Measurements from ENCODE around the gene ADCK1.
"Not testable (repeated sequence)": the region's sequence is repeated elsewhere in the genome, so short reads cannot be mapped to it uniquely, and the experiment has no call there.

ADCK1 gene

GRCh38 chr14:77864085-77864484 lies 64.2 kb downstream of the ADCK1 start:
- no peak overlapping the region for H3K4me3 ChIP-seq (ENCODE audit: low read depth, low read length)

DNA sequence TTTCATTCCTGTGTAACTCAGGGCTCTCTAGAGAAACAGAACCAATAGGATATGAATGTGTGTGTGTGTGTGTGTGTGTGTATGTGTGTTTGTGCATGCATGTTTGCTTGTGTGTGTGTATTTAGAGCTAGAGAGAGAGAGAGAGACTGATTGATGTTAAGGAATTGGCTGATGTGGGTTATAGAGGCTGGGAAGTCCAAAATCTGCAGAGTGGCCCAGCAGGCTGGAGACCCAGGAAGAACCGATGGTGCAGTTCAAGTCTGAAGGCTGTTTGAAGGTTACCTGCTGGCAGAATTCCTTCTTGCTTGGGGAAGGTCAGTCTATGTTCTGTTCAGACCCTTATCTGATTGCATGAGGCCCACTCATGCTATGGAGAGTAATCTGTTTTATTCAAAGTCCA lies 64.7 kb downstream of the ADCK1 start:
- H3K4me3 ChIP-seq (ENCODE audit: low read depth, low read length): no peak overlapping the region

DNA sequence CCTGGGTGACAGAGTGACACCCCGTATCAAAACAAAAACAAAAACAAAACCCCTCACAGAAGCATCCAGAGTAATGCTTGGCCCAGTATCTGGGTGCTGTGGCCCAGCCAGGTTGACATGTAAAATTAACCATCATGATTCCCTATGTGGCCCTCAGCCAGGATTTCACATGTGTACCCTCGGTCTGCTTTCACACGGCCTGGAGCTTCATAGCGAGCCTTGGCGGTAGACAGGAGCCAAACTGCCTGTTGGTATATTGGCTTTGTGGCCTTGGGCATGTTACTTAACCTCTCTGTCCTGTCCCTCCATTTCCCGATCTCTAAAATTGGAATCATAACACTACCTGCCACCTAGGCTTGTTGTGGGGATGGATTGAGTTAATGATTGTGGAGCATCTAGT lies 65.5 kb downstream of the ADCK1 start:
- H3K4me3 ChIP-seq (ENCODE audit: low read depth, low read length): no peak overlapping the region

- no peak overlapping the region for H3K4me3 ChIP-seq (ENCODE audit: low read depth, low read length)
Observed at GRCh38 chr14:77866932-77867331, 67.0 kb downstream of the ADCK1 start.

DNA sequence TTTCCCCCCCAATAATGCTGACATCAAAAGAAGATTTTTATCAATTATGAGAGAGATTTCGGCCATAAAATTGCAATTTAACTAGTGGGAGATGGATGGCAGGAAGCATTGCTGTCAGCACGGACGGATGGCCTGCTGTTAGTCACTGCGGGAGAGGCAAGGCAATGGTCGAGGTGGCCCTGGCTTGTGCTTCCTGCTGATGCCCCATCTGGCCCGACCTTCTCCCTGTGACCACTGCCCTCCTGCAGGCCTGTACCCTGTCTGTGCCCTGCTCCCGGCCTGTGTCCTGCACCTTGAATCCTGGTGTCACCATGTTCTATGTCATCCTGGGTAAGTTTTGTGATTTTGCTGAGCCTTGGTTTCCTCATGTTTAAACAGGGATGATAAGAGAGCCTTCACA lies 67.6 kb downstream of the ADCK1 start:
- no peak overlapping the region for H3K4me3 ChIP-seq (ENCODE audit: low read depth, low read length)

DNA sequence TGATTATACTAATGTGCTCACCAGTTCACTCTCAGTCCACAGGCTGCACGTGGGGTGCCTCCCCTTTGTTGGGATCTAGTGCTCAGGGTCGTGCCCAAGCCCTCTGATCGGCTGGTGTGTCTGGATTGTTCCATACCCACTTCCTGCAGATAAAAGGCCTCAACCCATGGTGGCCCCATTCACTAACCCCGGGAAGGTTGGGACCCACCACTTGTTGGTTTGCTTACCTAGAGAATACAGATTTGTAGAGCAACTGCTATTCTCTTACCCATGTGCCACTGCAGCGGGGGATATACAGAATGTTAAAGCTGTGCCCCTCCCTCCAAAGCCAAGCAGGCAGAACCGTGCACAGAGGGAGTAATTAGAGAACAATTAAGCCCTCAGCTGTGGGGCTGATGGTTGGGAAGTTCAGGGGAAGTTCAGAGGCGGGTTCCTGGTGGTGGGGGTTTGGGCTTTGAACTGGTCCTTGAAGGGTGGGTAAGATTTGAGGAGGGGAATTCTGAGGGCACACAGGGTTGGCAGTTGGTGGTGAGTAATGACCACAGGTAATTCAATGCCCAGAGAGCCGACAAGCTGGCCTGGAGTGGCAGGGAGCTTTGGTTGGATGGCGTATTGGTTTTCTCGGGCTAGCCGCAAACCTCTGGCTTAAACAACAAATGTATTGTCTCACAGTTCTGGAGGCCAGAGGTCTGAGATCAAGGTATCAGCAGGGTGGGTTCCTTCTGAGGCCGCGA lies 68.8 kb downstream of the ADCK1 start:
- H3K4me3 ChIP-seq (ENCODE audit: low read depth, low read length): no peak overlapping the region

DNA sequence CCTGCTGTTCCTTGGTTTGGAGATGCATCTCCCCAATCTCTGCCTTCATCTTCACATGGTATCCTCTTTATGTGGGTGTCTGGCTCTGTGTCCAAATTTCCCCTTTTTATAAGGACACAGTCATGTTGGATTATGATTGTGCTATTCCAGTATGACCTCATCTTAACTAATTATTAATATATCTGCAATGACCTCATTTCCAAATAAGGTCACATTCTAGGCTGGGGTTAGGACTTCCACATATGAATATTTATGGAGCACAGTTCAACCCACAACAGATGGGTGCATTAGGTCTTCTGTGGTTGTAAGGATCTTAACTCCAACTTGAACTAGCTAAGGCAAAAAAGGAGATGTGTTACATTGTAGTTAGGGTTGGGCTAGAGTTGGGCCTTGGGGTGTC lies 69.4 kb downstream of the ADCK1 start:
- no peak overlapping the region for H3K4me3 ChIP-seq (ENCODE audit: low read depth, low read length)

DNA sequence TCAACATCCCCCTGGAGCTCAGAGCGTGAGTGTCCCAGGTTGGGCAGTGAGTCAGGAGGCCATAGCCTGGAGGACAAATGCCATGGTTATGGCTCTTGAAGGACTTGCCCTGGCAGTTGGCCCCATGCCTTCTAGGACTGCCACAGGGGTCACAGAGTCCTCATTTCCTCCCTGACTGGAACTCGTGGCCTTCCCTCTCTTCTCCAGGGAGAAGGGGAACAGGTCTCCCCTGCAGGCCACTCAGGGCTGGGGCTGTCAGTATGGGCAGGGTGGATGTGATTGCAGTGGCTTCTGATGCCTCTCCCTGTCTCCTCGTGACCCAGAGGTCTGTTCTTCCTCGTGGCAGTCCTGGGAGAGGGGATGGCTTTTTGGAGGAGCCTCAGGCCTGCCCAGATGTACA lies 70.7 kb downstream of the ADCK1 start:
- no peak overlapping the region for H3K4me3 ChIP-seq (ENCODE audit: low read depth, low read length)

DNA sequence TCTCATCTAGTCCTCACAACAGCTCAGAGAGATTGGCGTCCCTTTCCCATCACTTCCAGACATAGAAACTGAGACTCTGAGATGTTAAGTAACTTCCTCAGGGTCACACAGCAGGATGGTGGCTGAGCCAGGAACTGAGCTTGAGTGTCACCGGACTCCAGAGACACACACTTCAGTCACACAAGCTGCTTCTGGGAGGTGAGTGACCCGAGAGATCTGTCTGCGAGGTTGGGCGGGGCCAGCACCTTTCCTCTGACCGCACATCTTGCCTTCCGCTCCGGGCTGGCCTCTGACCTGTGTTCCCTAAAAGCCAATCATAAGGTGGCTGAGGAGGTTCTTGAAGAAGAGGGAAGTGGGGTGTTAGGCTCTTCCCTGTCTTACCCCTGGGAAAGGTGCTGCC lies 72.2 kb downstream of the ADCK1 start:
- H3K4me3 ChIP-seq (ENCODE audit: low read depth, low read length): no peak overlapping the region

- H3K4me3 ChIP-seq (ENCODE audit: low read depth, low read length): no peak overlapping the region
Observed at GRCh38 chr14:77872983-77873382, 73.1 kb downstream of the ADCK1 start.

DNA sequence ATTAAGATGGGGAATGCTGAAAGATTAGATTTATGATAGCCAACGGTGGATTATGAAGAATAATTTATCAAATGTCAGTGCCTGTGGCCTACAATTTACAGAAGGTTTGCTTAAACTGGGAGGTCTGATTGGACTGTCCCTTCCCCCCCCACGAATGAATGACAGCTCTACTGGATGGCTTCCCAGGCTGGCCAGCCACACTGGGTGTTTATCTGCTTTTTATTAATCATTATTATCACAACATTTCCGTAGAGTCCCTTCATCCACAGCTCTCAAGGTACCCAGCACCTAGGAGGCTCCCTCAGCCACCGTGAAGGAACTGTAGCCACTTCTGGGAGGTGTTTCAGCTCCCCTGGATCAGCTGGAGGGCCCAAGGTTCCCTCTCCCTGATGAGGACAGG lies 78.9 kb downstream of the ADCK1 start:
- H3K4me3 ChIP-seq (ENCODE audit: low read depth, low read length): no peak overlapping the region

- H3K4me3 ChIP-seq (ENCODE audit: low read depth, low read length): no peak overlapping the region
Observed at GRCh38 chr14:77880056-77880455, 80.1 kb downstream of the ADCK1 start.

GRCh38 chr14:77882098-77882497 lies 82.2 kb downstream of the ADCK1 start:
- no peak overlapping the region for H3K4me3 ChIP-seq (ENCODE audit: low read depth, low read length)

- no peak overlapping the region for H3K4me3 ChIP-seq (ENCODE audit: low read depth, low read length)
Observed at GRCh38 chr14:77882636-77883035, 82.7 kb downstream of the ADCK1 start.

DNA sequence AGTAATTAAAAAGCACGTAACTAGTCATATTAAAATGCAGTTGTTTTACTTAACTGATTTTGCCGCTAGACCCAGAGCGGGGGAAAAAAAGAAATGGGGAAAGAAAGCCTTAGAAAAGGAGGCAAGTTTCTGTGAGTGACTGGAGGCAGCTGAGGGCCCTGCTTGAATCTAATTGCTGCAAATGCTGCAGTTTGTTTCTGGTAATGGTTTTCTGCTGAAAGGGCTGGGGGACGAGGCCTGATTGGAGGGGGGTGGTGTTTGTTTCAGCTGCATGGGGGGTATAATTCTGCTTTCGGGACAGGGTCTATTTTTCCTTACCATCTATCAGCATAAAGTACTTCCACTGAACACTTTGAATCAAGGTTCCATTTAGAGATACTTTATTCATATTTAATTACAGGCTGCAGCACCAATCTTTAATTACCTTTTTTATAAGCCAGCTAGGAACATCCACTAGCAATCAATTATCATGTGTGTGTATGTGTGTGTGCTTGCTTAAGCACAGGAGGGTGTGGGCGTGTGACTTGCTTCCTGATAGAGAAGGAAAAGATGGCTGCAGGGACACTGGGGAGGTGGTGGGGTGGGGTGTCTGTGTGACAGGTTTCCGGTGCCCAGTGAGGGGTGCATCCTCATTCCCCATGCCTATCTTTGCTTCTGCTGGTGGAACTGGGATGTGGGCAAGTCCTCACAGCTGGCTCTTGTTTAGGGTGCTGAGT lies 83.4 kb downstream of the ADCK1 start:
- no peak overlapping the region for H3K4me3 ChIP-seq (ENCODE audit: low read depth, low read length)

DNA sequence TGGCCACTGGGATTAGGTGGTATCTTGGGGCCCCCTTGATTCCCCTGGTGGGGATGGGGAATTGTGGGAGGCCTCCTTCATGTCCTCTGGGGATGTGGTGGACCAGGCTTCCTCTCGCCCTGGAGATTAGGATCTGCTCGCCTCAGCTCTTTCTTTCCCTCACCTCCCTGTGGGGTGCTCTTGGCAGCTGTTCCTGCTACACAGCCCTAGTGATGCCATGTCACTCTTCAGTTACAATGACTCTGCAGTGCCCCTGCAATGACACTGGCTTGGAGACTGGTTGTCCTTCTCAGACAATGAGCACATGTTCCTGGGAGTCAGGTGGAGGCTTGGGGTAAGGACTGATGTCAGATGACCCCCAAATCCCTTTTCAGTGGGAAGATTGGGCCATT lies 83.9 kb downstream of the ADCK1 start:
- no peak overlapping the region for H3K4me3 ChIP-seq (ENCODE audit: low read depth, low read length)

DNA sequence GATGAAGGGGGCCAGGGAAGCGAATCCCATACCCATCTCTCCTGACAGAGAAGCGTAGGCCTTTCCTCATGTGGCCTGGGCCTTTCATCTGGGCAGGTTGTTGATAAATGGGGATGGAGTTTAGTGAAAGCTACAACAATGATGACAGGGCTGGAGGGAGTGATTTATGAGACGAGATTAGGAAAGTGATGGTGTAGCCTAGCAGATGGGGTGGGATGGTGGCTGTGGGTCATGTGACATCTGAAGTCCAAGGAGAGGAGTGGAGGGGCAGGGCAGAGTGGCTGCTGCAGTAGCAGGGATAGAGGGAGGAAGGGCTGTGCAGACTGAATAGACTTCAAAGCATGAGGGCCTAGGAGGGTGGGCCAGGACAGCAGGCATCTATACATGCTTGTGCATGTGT lies 85.5 kb downstream of the ADCK1 start:
- H3K4me3 ChIP-seq (ENCODE audit: low read depth, low read length): no peak overlapping the region

DNA sequence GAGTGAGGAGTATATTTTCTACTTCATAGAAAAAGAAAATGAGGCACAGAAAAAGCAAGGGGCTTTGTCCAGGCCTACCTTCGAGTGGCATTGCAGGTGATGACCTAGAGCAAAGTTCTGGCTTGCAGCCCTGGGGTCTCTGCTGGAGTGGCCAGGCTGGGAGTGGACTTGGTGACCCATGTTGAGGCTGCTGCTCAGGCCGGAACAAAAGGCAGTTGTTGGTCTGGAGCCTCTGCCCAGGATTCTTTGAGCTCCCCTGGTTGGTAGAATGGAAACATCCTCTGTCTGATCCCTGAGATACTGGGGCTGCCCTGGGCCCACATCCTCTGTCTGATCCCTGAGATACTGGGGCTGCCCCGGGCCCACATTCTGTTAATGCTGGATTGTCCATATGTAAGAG lies 86.1 kb downstream of the ADCK1 start:
- no peak overlapping the region for H3K4me3 ChIP-seq (ENCODE audit: low read depth, low read length)

DNA sequence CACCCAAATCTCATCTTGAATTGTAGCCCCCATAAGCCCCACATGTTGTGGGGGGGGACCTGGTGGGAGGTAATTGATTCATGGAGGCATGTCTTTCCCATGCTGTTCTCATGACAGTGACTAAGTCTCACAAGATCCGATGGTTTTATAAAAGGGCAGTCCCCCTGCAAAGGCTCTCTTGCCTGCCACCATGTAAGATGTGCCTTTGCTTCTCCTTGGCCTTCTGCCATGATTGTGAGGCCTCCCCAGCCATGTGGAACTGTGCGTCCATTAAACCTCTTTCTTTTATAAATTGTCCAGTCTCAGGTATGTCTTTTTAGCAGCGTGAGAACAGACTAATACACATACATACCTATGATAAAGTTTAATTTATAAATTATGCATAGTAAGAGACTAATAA lies 89.0 kb downstream of the ADCK1 start:
- not testable (repeated sequence) for H3K4me3 ChIP-seq (ENCODE audit: low read depth, low read length)

DNA sequence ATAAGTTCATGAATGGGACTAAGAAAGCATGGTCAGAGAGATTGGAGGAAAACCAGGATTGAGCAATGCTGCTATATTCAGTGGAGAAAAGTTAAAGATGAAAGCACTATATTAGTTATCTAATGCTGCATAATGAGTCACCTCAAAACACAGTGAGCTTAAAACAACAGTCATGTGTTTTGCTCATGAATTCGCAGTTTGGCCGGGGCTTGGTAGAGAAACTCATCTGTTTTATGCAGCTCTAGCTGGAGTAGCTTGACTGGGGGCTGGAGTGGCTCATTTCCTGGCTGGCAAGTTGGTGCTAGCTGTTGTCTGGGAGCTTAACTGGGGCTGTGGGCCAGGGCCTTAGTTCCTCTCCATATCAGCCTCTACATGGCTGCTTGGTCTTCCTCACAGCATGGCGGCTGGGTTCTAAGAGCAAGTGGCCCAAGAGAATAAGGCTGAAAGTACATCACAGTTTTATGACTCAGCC lies 90.1 kb downstream of the ADCK1 start:
- no peak overlapping the region for H3K4me3 ChIP-seq (ENCODE audit: low read depth, low read length)

DNA sequence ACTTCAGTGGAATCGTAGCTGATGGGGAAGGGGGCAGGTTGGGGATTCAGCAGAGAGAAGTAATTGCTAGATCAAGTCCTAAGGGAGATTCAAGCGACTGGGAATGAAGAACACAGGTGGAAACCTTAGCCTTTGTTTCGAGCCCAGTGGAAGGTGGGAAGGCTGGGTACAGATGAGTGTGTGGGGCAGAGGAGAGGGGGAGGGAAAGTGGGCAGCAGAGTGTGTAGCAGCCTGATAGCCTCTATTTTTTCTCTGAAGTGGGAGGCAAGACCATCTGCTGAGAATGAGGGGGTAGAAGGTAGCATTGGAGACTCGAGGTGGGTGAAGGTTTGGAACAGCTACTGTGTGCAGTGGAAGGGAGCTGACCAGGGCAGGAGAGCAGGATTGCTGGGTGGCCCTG lies 91.0 kb downstream of the ADCK1 start:
- H3K4me3 ChIP-seq (ENCODE audit: low read depth, low read length): no peak overlapping the region

DNA sequence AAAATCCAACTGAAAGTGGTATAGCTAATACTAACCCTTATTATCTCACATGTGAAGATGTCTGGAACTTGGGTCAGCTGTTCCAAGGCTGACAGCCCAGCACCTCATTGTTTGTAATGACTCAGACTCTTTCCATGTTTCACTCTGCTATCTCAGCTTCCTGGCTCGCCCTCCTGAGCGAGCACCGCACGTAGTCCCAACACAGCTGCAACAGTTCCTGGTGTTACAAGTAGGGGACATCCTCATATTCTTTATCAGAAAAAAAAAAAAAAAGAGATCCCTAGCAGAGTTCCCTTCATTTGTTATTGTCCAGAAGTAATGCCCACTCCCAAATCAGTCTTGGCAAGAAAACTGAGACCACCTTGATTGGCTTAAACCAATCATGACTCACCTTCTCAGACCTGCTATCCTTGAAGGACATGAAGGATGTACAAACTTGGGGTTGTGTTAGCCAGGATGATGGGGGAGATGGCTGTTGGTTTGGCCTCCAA lies 92.5 kb downstream of the ADCK1 start:
- no peak overlapping the region for H3K4me3 ChIP-seq (ENCODE audit: low read depth, low read length)
